ENCODE data around the gene BHLHE23. TPM values are rescaled to one million over a fixed set of nuclear protein-coding genes. Genes with fewer than 3 reads are reported as not detected.

Gene BHLHE23
- total and polyA plus RNA-seq, 2 donors (not counting 1 experiment from before 2014, with no cell fraction given): not detected

- Histone ChIP-seq H3K9me3 (ENCODE audit: control insufficient read depth, insufficient read depth, low read depth, low read length) (no peaks in the 10 kb centered on the region), H4K20me1 (ENCODE audit: control insufficient read depth, extremely low read depth, insufficient read depth, low read length) (no peaks in the 10 kb centered on the region), H3K79me2 (ENCODE audit: control insufficient read depth, insufficient read depth, low read length) (no peaks in the 10 kb centered on the region), H3K36me3 (ENCODE audit: control insufficient read depth, insufficient read depth, low read length) (no peaks in the 10 kb centered on the region), H2AFZ (ENCODE audit: low read length) (no peak overlapping the region), H3K4me1 (ENCODE audit: control insufficient read depth, extremely low read depth, insufficient read depth, low read length) (no peaks in the 10 kb centered on the region), H3K27ac (ENCODE audit: insufficient read depth, low read length) (no peak overlapping the region), H3K4me2 (ENCODE audit: extremely low read depth, insufficient read depth, low read length) (no peak overlapping the region), H3K9ac (ENCODE audit: insufficient read depth, low read length) (no peak overlapping the region), H3K27me3 (ENCODE audit: control insufficient read depth, insufficient read depth, low read length) (peaks cover 9% of the 10 kb centered on the region), H3K4me3 (replicated peaks in 1 of 4; ENCODE audit: control extremely low read depth in 1 of 4, insufficient read depth in 1 of 4, low read depth in 3 of 4, low read length in 4 of 4) (no peak overlapping the region)
- no peak for TF ChIP-seq CTCF (conservative IDR thresholded peaks at IDR 0.05 in 1 of 2, IDR thresholded peaks at IDR 0.05 in 1 of 2; ENCODE audit: low read depth in 1 of 2, low read length in 2 of 2)
- TF ChIP-seq EZH2 (IDR thresholded peaks at IDR 0.05; ENCODE audit: low read length, missing control alignments): no peak
- no peak for DNase-seq (ENCODE audit: low read depth in 2 of 2)
Observed at GRCh38 chr20:62986257-62986800, 20.4 kb downstream of the BHLHE23 start.

GRCh38 chr20:62985444-62985778, 21.4 kb downstream of the BHLHE23 start:
- H3K27me3 ChIP-seq (ENCODE audit: control insufficient read depth, insufficient read depth, low read length): peaks cover 9% of the 10 kb centered on the region
- no peaks in the 10 kb centered on the region for H3K36me3 ChIP-seq (ENCODE audit: control insufficient read depth, insufficient read depth, low read length)
- TF ChIP-seq EZH2 (IDR thresholded peaks at IDR 0.05; ENCODE audit: low read length, missing control alignments) (no peak), CTCF (conservative IDR thresholded peaks at IDR 0.05 in 1 of 2, IDR thresholded peaks at IDR 0.05 in 1 of 2; ENCODE audit: low read depth in 1 of 2, low read length in 2 of 2) (no peak)
- H3K27ac ChIP-seq (ENCODE audit: insufficient read depth, low read length): no peak overlapping the region
- H3K9ac ChIP-seq (ENCODE audit: insufficient read depth, low read length): no peak overlapping the region
- H3K4me2 ChIP-seq (ENCODE audit: extremely low read depth, insufficient read depth, low read length): no peak overlapping the region
- no peaks in the 10 kb centered on the region for H3K4me1 ChIP-seq (ENCODE audit: control insufficient read depth, extremely low read depth, insufficient read depth, low read length)
- no peaks in the 10 kb centered on the region for H4K20me1 ChIP-seq (ENCODE audit: control insufficient read depth, extremely low read depth, insufficient read depth, low read length)
- H2AFZ ChIP-seq (ENCODE audit: low read length): no peak overlapping the region
- no peak for DNase-seq (ENCODE audit: low read depth in 2 of 2)
- no peaks in the 10 kb centered on the region for H3K9me3 ChIP-seq (ENCODE audit: control insufficient read depth, insufficient read depth, low read depth, low read length)
- H3K79me2 ChIP-seq (ENCODE audit: control insufficient read depth, insufficient read depth, low read length): no peaks in the 10 kb centered on the region
- no peak overlapping the region for H3K4me3 ChIP-seq (replicated peaks in 1 of 4; ENCODE audit: control extremely low read depth in 1 of 4, insufficient read depth in 1 of 4, low read depth in 3 of 4, low read length in 4 of 4)

- Histone ChIP-seq H3K9ac (ENCODE audit: insufficient read depth, low read length) (no peak overlapping the region), H3K9me3 (ENCODE audit: control insufficient read depth, insufficient read depth, low read depth, low read length) (no peaks in the 10 kb centered on the region), H3K36me3 (ENCODE audit: control insufficient read depth, insufficient read depth, low read length) (no peaks in the 10 kb centered on the region), H3K4me3 (replicated peaks in 1 of 4; ENCODE audit: control extremely low read depth in 1 of 4, insufficient read depth in 1 of 4, low read depth in 3 of 4, low read length in 4 of 4) (no peak overlapping the region), H3K27ac (ENCODE audit: insufficient read depth, low read length) (no peak overlapping the region), H3K79me2 (ENCODE audit: control insufficient read depth, insufficient read depth, low read length) (no peaks in the 10 kb centered on the region), H4K20me1 (ENCODE audit: control insufficient read depth, extremely low read depth, insufficient read depth, low read length) (no peaks in the 10 kb centered on the region), H3K4me1 (ENCODE audit: control insufficient read depth, extremely low read depth, insufficient read depth, low read length) (no peaks in the 10 kb centered on the region), H2AFZ (ENCODE audit: low read length) (no peak overlapping the region), H3K27me3 (ENCODE audit: control insufficient read depth, insufficient read depth, low read length) (peaks cover 14% of the 10 kb centered on the region), H3K4me2 (ENCODE audit: extremely low read depth, insufficient read depth, low read length) (no peak overlapping the region)
- no peak for TF ChIP-seq EZH2 (IDR thresholded peaks at IDR 0.05; ENCODE audit: low read length, missing control alignments)
- no peak for TF ChIP-seq CTCF (conservative IDR thresholded peaks at IDR 0.05 in 1 of 2, IDR thresholded peaks at IDR 0.05 in 1 of 2; ENCODE audit: low read depth in 1 of 2, low read length in 2 of 2)
- no peak for DNase-seq (ENCODE audit: low read depth in 2 of 2)
Observed at GRCh38 chr20:62984666-62985443, 21.9 kb downstream of the BHLHE23 start.
